ENCODE results near the gene TXN.
A peak's percentile ranks its signal among the peaks of the same experiment; 100 is the strongest.

TXN gene

DNA sequence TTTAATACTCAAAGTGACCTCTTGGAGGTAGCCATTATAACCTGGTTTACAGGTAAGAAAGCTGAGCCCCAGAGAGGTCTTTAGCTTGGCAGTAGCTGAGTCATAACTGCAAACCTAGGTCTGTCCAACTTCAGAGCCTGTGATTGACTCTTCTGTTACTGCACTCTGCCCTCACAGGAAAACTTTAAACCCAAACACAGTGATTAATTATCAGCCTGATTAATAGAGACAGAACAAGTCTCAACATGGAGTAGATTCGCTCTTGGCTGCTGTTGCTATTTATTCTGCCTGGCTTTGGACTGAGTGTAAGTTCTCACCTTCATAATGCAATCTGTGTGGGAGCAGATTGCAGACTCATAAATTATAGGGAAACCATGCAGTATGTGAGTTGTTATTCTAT lies 27.4 kb upstream of the TXN start:
- TF ChIP-seq, protein P1, sequence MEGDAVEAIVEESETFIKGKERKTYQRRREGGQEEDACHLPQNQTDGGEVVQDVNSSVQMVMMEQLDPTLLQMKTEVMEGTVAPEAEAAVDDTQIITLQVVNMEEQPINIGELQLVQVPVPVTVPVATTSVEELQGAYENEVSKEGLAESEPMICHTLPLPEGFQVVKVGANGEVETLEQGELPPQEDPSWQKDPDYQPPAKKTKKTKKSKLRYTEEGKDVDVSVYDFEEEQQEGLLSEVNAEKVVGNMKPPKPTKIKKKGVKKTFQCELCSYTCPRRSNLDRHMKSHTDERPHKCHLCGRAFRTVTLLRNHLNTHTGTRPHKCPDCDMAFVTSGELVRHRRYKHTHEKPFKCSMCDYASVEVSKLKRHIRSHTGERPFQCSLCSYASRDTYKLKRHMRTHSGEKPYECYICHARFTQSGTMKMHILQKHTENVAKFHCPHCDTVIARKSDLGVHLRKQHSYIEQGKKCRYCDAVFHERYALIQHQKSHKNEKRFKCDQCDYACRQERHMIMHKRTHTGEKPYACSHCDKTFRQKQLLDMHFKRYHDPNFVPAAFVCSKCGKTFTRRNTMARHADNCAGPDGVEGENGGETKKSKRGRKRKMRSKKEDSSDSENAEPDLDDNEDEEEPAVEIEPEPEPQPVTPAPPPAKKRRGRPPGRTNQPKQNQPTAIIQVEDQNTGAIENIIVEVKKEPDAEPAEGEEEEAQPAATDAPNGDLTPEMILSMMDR (IDR thresholded peaks at IDR 0.05; ENCODE audit: poor library complexity, severe bottlenecking), result no peak
- Histone ChIP-seq H3K27ac (ENCODE audit: poor library complexity, severe bottlenecking) (peak overlapping the region; percentile 90), H3K4me1 (ENCODE audit: insufficient read depth, poor library complexity, severe bottlenecking) (peaks cover 27% of the 10 kb centered on the region), H3K27me3 (ENCODE audit: insufficient read depth, poor library complexity, severe bottlenecking) (no peaks in the 10 kb centered on the region), H3K4me3 (ENCODE audit: severe bottlenecking) (no peak overlapping the region), H3K9me3 (ENCODE audit: severe bottlenecking) (no peaks in the 10 kb centered on the region), H3K36me3 (ENCODE audit: low read depth) (no peaks in the 10 kb centered on the region)
- ATAC-seq (ENCODE audit: low read depth) (peak; percentile 93), DNase-seq (ENCODE audit: low spot score) (no peak)

DNA sequence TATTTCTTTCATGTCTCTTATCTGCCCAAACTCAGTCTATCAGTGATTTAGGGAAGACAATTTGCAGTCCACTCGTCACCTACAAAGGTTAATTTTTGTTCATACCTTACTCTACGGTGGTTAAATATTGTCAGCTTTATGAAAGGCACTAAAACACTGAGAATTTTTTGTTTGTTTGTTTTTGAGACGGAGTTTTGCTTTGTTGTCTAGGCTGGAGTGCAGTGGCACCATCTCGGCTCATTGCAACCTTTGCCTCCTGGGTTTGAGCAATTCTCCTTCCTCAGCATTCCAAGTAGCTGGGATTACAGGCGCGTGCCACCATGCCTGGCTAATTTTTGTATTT lies 26.4 kb upstream of the TXN start:
- Histone ChIP-seq H3K27ac (ENCODE audit: poor library complexity, severe bottlenecking) (peak overlapping the region; percentile 90), H3K4me1 (ENCODE audit: insufficient read depth, poor library complexity, severe bottlenecking) (peaks cover 34% of the 10 kb centered on the region), H3K36me3 (ENCODE audit: low read depth) (no peaks in the 10 kb centered on the region), H3K9me3 (ENCODE audit: severe bottlenecking) (no peaks in the 10 kb centered on the region), H3K4me3 (ENCODE audit: severe bottlenecking) (no peak overlapping the region), H3K27me3 (ENCODE audit: insufficient read depth, poor library complexity, severe bottlenecking) (no peaks in the 10 kb centered on the region)
- TF ChIP-seq, protein P1 (IDR thresholded peaks at IDR 0.05; ENCODE audit: poor library complexity, severe bottlenecking), result no peak
- no peak for ATAC-seq (ENCODE audit: low read depth)
- DNase-seq (ENCODE audit: low spot score), result no peak

DNA sequence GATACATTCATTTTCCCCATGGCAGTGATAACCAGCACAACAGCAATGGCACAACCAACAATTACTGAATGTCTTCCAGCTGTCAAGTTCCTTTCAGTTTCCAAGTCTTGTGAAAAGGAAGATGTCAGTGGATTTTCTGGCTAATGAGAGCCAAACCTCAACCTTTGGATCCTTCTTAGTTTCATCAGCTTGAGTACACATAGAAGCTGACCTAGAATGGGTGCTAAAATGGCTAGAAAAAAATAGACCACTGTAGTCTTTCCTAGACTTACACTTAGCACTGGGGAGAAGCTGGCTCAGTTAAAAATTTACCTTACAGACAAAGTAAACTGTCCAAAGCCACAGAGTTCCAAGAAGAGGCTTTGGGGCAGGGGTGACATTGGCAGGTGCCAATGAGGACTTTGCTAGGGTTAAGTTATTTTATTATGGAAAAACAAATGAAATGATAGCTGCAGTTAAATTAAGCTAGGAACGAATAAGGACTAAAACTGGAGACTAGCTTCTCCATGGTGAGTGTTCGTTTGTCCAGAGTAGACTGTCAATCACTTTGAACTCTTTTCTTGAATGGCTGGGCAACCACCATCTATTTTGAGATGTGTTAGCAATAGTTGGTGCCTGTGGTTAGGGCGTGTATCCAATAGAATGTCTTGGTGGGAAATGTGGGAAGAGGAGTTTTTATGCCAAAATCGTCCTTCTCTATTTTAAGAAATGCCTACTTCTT lies 25.9 kb upstream of the TXN start:
- DNase-seq (ENCODE audit: low spot score) (no peak), ATAC-seq (ENCODE audit: low read depth) (no peak)
- H3K27me3 ChIP-seq (ENCODE audit: insufficient read depth, poor library complexity, severe bottlenecking), result no peaks in the 10 kb centered on the region
- H3K4me1 ChIP-seq (ENCODE audit: insufficient read depth, poor library complexity, severe bottlenecking), result peaks cover 39% of the 10 kb centered on the region
- no peak overlapping the region for H3K4me3 ChIP-seq (ENCODE audit: severe bottlenecking)
- no peaks in the 10 kb centered on the region for H3K9me3 ChIP-seq (ENCODE audit: severe bottlenecking)
- H3K36me3 ChIP-seq (ENCODE audit: low read depth), result no peaks in the 10 kb centered on the region
- H3K27ac ChIP-seq (ENCODE audit: poor library complexity, severe bottlenecking), result peak overlapping the region; percentile 90
- TF ChIP-seq, protein P1 (IDR thresholded peaks at IDR 0.05; ENCODE audit: poor library complexity, severe bottlenecking), result no peak

DNA sequence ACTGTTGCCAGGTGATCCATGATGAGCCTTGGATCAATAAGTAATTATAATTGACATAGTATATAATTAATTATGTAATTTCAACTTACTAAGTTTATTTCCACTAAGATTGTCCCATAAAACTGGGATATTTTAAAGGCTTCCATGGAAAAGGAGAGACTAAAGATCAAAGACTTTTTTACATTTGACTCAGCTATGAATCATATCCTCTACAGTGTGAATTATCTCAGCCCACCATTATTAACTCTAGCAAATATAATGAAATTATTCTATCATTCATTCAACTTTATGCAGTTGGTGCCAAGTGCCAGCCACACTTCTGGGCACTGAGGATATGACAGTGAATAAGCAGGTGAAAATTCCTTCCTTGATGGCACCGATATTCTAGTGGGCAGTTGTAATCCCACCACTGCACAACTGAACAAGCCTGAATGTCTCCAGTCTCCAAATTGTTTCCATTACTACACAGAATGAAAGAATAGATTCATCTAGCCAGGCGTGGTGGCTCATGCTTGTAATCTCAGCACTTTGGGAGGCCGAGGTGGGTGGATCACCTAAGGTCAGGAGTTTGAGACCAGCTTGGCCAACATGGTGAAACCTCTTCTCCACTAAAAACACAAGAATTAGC lies 21.9 kb upstream of the TXN start:
- H3K4me1 ChIP-seq (ENCODE audit: insufficient read depth, poor library complexity, severe bottlenecking), result peaks cover 21% of the 10 kb centered on the region
- no peaks in the 10 kb centered on the region for H3K27me3 ChIP-seq (ENCODE audit: insufficient read depth, poor library complexity, severe bottlenecking)
- no peaks in the 10 kb centered on the region for H3K36me3 ChIP-seq (ENCODE audit: low read depth)
- TF ChIP-seq, protein P1 (IDR thresholded peaks at IDR 0.05; ENCODE audit: poor library complexity, severe bottlenecking), result no peak
- no peak overlapping the region for H3K4me3 ChIP-seq (ENCODE audit: severe bottlenecking)
- H3K27ac ChIP-seq (ENCODE audit: poor library complexity, severe bottlenecking), result peak overlapping the region; percentile 33
- no peak for DNase-seq (ENCODE audit: low spot score)
- no peaks in the 10 kb centered on the region for H3K9me3 ChIP-seq (ENCODE audit: severe bottlenecking)
- peak; percentile 81 for ATAC-seq (ENCODE audit: low read depth)

DNA sequence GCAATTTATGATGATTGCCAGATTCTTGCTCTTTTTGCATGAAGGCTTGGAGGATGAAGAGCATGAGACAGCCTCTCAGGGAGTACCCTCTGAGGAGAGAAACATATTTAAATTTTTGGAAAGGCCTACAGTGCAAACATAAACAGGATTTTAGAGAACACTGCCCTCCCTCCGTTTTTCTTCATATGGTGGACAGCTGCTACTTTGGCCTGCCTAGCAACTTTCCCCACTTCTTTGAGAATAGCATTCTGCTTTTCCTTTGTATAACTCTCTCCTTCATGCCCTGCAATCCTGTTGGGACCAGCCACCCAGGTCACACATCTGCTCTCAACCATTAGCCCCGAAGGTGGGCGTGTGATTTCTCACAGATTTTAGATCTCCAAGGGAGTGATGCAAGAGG lies 20.5 kb upstream of the TXN start:
- no peak for DNase-seq (ENCODE audit: low spot score)
- no peak overlapping the region for H3K27ac ChIP-seq (ENCODE audit: poor library complexity, severe bottlenecking)
- peaks cover 12% of the 10 kb centered on the region for H3K4me1 ChIP-seq (ENCODE audit: insufficient read depth, poor library complexity, severe bottlenecking)
- no peaks in the 10 kb centered on the region for H3K36me3 ChIP-seq (ENCODE audit: low read depth)
- TF ChIP-seq, protein P1 (IDR thresholded peaks at IDR 0.05; ENCODE audit: poor library complexity, severe bottlenecking), result no peak
- no peak overlapping the region for H3K4me3 ChIP-seq (ENCODE audit: severe bottlenecking)
- no peaks in the 10 kb centered on the region for H3K27me3 ChIP-seq (ENCODE audit: insufficient read depth, poor library complexity, severe bottlenecking)
- no peak for ATAC-seq (ENCODE audit: low read depth)
- H3K9me3 ChIP-seq (ENCODE audit: severe bottlenecking), result no peaks in the 10 kb centered on the region

All from RWPE2 (cell line).